GM19351 (cell line): ENCODE results near the gene HMCN1.
"Not testable (repeated sequence)": the region's sequence is repeated elsewhere in the genome, so short reads cannot be mapped to it uniquely, and the experiment has no call there.

Experiments
- ATAC-seq: cut with Tn5 transposase; IDR thresholded peaks from one replicate; pipeline ENCODE4 v1.9.1; 2021; ENCODE audit warnings: mild to moderate bottlenecking, moderate library complexity; ENCODE audit not compliant: unreplicated experiment

The HMCN1 gene

DNA sequence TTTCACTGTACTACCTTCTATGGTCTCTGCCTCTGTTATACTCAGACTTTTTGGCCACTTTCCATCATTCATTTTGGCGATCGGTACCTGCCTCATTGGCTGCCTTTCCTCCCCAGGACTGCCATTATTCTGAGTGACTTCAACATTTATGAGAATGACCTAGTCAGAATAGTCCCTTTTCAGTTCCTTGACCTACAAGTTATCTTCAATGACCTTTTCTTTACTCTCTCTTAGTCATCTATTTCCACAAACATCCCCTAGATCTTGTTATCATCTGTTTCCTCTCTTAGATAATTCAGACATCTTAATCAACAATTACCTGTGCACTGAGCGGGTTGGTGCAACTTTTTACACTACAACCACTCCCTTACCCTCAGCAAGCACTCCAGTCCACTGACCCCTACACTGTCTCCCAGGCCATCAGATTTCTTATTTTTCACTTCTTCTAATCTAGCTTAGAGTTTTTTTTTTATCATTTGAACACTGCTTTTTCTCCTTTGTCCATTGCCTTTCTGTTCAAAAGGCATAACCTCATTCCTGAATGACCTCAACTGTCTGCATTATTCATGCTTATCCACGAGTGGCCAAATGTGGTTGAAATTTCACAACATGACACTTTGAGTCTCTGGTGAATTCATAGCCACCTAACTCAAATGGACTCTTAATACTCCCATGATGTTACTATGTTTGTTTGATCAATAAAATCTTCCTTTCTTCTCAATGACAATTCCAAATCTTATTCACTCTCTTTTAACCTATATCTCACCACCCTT, 112.7 kb downstream of the HMCN1 start:
- ATAC-seq, result no peak

DNA sequence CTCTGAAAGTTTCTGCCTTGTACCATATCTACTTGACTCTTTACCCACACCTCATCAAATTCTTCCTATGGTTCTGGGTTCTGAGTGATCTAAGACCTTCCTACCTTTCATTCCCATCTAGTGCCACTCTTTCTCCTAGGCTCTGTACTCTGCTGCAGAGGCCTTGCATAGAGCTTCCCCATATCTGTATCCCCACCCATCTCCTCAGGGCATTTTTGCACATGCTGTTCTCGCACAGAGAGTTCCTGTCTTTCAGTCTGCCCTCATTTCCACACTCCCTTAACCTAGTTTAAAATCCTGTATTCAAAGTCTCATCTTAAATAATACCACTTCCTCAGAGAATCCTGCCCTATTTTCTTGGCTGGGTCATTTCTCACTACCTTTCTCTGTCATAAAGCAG, 114.8 kb downstream of the HMCN1 start:
- no peak for ATAC-seq

DNA sequence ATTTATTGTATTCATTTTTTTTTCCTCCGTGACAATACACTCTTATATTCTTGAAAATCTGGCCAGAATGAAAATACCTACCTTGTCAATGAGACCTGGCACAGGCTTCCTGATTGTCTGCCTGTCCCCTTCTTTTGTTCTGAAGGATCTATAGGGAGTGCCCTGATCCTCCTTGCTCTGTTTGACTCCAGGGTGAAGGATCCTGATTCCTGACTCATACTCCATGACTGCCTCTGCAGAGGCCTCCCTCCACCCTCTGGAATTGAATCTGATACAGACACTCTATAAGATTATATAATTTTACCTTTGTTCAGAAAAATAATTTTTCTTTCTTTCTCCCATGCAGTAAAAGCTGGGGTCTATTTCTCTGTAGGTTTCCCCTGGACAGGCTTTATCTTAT, 116.2 kb downstream of the HMCN1 start:
- ATAC-seq, result no peak

DNA sequence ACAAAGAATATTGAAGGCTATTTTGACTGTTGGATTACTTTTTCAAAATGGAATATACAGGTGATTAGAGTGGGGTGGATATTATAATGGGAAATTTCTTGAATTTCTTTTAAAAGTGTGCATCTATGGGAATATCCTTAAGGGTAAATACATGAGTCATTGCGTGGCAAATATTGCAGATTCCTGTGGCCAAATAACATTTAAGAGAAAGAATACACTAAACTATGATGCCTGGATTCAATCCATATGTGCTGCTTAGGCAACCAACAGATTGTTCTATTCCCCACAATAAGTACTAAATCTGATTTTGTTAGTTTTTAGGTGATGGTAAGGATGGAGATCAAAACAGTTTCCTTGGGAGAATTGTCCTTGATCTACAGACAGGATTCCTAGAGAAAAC, 119.5 kb downstream of the HMCN1 start:
- ATAC-seq, result no peak

DNA sequence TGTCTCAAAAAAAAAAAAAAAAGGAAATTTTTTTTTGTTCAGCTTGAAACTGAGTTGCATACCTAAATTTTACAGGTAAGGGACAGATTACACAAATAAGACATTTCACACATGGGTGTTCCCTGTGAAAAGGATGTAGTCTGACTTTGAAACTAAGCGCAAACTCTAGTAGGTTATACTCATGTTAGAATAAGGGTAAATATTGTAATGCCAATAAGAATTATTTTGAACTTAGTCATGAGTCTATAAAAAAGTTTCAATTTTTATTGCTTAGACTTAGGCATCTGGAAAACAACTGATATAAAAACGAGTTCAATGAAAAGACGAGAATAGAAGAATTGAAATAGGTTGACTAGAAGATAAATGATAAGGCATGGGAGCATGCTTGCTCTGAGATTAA, 122.3 kb downstream of the HMCN1 start:
- no peak for ATAC-seq

DNA sequence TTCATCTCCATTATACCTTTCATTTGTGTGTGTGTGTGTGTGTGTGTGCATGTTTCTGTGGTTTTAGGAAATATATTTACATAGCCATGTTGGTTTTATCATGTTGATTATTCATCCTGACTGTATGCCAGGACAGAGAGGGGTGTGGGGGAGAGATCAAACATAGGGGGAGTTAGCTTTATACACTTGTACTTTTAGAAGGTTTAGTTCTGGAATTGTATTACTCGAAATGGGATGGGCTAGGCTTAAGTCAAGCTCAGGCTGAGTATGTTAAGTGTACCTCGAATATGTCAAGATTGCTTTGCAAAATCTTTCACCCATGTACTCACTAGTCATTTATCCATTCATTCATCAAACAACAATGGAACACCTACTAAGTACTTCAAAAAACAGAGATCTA, 123.3 kb downstream of the HMCN1 start:
- ATAC-seq, result no peak

DNA sequence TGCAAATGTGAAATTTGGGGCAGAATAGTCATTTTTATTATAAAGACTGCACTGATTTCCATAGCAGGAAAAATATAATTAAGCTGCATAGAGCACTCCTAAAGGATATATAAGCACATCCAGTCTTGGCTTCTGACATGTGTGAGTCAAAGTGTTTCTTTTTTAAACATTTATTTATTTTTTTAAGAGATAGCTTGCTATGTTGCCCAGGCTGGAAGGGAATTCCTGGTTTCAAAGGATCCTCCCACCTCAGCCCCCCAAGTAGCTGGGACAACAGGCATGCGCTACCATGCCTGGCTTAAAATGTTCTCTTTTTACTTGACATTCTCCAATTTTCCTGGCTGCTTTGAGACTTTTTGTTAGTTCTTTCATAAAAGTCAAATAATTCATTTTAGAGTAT, 126.1 kb downstream of the HMCN1 start:
- ATAC-seq, result no peak

DNA sequence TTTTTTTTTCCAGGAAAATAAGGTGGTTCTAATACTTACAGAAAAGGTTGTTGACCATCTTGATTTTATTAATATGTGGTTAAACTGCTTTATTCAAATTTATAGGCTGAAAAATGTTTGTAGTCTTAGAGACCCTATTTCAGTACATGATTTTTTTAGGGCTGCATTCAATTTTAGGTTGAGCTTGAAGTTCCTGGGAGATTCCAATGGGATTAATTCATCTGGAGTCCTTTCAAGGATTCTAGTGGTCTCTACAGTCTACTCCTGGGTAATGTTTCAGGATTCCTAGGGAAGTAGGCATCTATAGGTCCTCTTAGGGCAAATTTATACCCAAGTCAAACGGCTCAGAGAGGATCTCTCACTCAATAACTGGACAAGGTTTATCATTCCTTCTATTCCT, 126.7 kb downstream of the HMCN1 start:
- no peak for ATAC-seq

DNA sequence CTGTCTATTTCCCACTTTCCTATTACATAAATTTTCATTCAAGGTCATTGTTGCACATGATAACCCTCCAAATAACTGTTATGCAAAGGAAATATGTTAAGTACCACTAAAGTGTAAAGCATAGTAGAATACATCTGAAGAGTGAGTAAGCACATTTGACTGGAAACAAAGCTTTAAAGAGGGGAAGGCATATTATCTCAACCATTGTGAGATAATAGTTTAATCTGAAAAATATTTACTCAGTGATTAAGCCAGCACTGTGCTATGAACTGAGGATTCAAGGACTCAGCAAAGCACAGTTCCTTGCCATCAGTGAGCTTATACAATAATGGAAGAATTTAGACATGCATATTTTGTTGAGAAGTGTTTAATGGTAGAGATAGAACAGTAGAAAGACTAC, 127.4 kb downstream of the HMCN1 start:
- ATAC-seq, result no peak

DNA sequence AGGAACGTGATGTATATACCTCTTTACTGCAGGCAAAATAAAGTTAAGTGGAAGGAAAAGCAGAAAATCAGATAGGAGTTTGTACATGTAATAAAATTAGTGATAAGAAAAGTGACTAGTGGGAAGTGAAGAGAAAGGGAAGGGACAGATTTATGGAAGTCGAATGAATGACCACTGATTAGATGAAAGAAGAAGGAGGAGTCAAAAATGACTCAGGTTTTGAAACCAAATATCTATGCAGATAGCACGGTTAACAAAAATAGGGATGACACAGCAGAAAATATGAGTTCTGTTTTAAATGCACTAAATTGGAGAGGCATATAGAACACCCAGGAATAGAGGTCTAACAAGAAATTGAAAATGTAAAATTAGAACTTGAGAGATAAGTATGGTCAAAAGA, 128.0 kb downstream of the HMCN1 start:
- no peak for ATAC-seq

DNA sequence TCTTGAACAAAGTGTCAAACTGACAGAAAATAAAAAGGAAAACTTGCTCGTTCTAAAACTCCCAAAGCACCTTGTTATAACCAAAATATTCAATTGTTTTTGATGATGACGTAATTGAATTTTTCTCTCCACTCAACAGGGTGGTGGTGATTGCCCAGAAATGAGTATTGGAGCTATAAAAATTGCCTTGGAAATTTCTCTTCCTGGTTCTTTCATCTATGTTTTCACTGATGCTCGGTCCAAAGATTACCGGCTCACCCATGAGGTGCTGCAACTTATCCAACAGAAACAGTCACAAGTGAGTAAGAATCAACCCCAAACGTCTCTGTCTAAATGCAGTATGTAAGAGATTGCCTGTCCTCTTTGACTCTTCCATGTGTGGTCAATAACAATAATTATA, 130.1 kb downstream of the HMCN1 start:
- ATAC-seq, result no peak

DNA sequence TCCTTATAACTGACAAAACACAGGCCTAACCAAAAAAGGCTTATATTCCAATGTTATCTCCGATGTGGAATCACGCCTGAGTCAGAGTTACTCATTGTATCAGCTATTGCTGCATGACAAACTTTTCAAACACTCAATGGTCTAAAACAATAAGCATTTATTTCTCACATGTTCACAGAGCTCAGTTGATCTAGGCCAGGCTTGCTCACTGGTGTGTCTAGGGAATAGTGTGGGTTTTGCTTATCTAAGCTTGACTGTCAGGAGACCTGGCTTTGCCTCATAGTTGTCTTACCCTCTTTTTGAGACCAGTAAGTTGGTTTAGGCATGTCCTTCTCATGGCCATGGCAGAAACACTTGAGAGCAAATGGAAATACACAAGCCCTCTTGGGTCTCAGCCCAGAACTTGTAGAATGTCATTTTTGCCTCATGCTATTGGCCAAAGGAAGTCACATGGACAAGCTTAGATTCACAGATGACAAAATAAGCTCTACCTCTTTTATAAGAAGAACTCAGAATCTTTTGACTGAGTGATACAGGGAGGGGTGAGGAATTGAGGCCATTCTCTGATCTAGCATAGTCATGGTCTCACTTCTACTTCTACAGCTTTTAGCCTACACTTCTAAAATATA, 130.8 kb downstream of the HMCN1 start:
- ATAC-seq, result no peak

DNA sequence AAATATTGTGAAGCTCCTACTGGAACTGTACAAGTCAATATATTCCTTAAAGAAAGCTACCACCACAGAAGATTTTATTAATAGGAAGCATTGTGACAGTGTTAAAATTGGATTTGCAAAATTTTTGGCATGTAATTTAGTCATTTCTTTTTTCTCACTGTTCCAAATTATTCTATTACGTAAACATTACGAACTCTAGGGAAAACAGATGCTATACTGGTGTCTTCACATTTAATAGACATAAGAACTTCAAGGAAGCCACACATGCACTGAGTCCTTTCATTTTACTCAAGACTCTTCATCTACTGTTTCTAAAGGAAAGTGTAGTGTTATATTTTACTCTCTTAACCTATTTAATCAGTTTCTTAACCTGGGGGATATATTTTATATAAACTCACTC, 135.4 kb downstream of the HMCN1 start:
- ATAC-seq, result no peak

DNA sequence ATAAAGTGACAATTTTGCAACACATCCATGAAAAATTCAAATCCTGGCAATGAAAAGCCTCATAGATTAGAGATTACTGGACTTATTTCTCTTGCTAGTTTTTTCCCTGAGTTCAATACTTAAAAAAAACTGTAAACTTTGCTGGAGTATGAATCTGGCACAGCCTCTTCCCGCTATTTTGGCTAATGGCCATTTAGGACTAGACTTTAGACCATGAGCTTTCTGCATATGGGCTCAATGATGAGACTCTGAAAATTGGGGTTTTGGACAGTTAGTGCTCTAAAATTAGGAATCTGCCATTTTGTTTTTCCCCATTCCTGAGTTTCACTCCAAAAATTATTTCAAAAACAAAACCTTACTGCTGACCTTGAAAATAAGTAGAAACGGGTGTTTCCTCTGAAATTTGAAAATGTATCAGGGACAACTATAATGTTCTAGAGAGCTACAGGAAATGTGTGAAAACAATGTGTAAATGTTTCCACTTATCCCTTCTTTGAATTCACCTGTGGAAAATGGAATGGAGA, 137.5 kb downstream of the HMCN1 start:
- ATAC-seq, result no peak

DNA sequence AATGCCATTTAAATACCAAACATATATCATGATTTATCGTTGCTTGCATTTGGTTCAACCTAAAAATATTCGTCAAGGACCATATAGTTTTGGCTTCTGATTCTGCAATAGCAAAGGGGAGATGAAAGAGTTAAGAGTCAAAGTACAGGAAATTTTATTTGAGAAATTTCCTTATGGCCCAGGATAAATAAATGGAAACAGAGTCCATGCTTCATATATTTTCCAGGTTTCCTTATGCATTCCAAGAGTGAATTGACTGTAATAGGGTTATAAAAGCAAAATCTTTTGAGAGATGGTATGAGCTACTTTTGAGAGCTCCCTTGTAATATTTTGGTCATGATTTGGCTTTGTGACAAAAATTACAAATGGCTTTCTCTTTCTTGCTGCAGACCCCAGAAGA, 140.1 kb downstream of the HMCN1 start:
- no peak for ATAC-seq

DNA sequence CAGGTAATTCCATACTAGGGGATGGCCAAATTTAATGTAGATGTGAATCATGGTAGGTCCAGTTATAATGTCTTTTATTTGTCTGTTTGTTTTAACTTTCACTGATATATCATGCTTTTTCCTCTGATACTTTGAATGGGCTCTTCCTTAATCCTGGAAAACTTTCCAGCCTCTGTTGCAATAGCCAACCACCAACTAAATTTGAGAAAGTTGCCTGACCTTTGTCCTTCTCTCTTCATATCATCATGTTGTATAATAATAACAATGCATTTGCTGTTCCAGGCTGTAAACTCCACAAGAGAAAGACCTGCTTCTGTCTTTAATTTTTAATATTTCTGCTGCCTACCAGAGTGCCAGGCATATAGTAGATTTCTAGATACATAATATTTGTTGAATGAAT, 146.1 kb downstream of the HMCN1 start:
- no peak for ATAC-seq

DNA sequence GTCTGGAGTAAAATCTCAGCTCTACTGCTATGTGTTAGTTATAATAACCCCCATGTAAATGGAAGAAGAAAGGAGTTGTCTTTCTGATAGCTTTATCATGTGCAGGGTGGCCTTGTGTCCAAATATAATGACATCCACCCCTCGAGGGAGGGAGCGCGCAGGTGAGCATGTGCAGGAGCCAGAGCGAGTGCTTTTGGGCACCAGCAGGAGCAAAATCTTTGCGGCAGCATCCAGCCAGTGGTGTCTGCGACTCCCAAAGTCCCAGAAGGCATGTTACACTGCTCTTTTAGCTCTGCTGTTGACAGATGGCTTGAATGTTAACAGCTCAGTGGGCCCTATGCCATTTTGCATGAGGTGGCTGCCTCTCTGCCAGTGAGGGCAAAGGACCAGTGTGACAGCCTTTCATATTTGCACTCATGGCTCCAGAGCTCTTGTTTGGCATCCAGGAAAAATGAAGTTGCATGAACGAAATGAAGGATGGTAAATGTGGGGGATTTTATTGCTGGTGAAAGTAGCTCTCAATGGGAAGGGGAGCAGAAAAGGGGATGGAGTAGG, 146.7 kb downstream of the HMCN1 start:
- no peak for ATAC-seq

DNA sequence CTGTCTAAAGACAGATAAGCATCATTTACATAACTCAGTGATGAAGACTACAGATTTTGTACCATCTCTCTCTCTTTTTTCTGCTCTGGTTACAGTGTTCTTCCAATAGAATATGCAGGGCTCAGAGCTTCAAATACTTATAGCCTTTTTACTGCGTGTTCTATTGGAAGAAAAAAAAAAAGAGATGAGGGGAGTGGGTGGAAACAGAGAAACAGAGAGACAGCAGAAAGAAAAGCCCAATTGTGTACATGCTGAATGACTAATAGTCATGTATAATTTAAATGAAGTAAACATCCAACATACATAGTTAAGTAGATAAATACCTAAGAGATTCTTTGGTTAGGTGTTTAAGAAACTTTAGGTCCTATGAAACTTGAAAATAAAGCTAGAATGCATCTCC, 151.9 kb downstream of the HMCN1 start:
- ATAC-seq, result no peak

DNA sequence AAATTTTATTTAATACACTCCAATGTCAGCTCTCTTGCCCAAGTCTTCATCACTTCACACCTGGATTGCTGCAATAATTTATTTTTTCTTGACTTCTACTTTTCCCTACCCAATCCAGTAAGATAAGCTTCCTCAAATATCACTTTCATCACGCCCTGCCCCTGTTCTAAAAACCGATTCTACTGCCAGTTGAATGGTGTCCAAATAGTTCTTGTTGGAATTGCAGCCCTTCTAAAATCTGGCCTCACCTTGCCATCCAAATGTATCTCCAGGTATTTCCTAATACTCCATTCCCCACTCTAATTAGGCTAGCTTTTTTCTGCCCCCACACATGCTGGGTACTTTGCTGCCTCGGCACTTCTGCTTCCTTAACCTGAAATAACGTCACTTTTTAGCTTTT, 152.5 kb downstream of the HMCN1 start:
- no peak for ATAC-seq

DNA sequence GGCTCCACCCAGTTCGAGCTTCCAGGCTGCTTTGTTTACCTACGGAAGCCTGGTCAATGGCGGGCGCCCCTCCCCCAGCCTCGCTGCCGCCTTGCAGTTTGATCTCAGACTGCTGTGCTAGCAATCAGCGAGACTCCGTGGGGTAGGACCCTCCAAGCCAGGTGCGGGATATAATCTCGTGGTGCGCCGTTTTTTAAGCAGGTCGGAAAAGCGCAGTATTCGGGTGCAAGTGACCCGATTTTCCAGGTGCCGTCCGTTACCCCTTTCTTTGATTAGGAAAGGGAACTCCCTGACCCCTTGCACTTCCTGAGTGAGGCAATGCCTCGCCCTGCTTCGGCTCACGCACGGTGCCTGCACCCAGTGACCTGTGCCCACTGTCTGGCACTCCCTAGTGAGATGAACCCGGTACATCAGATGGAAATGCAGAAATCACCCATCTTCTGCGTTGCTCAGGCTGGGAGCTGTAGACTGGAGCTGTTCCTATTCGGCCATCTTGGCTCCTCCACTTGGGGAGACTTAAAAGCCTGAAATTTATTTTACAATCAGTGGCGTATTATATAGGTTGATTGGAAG, 158.7 kb downstream of the HMCN1 start:
- not testable (repeated sequence) for ATAC-seq

DNA sequence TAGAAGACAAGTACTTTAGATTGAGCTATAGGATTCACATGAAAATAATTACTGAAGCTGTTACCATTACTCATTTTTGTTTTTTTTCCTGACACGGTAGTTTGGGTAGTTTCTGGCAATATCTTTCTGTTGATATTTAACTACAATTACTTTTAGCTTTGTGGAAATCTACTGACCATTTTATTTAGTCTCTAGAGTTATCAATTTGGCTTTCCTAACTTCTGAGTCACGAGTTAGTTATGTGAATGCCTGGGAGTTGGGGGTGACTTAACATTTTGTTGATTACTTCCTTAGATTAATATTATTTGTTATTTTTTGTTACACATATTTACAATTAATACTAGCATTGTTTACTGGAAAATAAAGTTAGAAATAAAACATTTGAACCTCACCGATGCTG, 160.6 kb downstream of the HMCN1 start:
- no peak for ATAC-seq
